OCI-LY7 (cell line): ENCODE data around the gene CERS6. TPM values are rescaled to one million over a fixed set of nuclear protein-coding genes. Genes with fewer than 3 reads are reported as not detected.

Experiments used
- BruUV-seq: library from RNA; stranded (reverse); fragments of 400-500 nt; replicated peaks from 2 replicates; lab custom pipeline; 2021; lab: Mats Ljungman, UMichigan
- CTCF ChIA-PET: fragments of 300-600 bp; sonication (Branson Sonifier 250); formaldehyde crosslinking; loops from one replicate; lab custom pipeline; 2022; ENCODE audit warnings: antibody characterized with exemption; ENCODE audit not compliant: unreplicated experiment; lab: Charles Lee
- POLR2A ChIA-PET: fragments of 300-600 bp; sonication (Branson Sonifier 250); formaldehyde crosslinking; loops from one replicate; lab custom pipeline; 2022; ENCODE audit warnings: antibody characterized with exemption; lab: Charles Lee
- DNase-seq: peaks from one replicate; pipeline ENCODE4 v3.0.0-alpha.2; 2015; ENCODE audit warnings: low spot score
- H2AFZ ChIP-seq: fragments of 200-600 bp; sonication (generic), shearing (Covaris generic); 2 replicates; pipeline ENCODE4 v1.6.1; 2014; ENCODE audit warnings: mild to moderate bottlenecking, antibody characterized with exemption, low read length, moderate library complexity
- H3K27ac ChIP-seq: fragments of 200-600 bp; sonication (generic); 2 replicates; pipeline ENCODE4 v1.5.1; 2014; ENCODE audit warnings: mixed run types, low read depth, mild to moderate bottlenecking, moderate library complexity, low read length, inconsistent platforms; ENCODE audit not compliant: poor library complexity, severe bottlenecking
- H3K36me3 ChIP-seq: fragments of 200-600 bp; sonication (generic); 2 replicates; pipeline ENCODE4 v1.6.1; 2014; ENCODE audit warnings: mild to moderate bottlenecking, antibody characterized with exemption, low read length, moderate library complexity, mixed read lengths; ENCODE audit not compliant: insufficient read depth
- H3K4me1 ChIP-seq: fragments of 200-600 bp; sonication (generic); 2 replicates; pipeline ENCODE4 v1.5.1; 2014; ENCODE audit warnings: mild to moderate bottlenecking, low read length; ENCODE audit not compliant: insufficient read depth, poor library complexity, severe bottlenecking
- H3K4me2 ChIP-seq: fragments of 200-600 bp; sonication (generic); 2 replicates; pipeline ENCODE4 v1.6.1; 2014; ENCODE audit warnings: mild to moderate bottlenecking, low read length
- H3K4me3 ChIP-seq: fragments of 200-600 bp; sonication (generic); 2 replicates; pipeline ENCODE4 v1.5.1; 2014; ENCODE audit warnings: mild to moderate bottlenecking, low read depth, low read length; ENCODE audit not compliant: poor library complexity, severe bottlenecking
- H3K79me2 ChIP-seq: fragments of 200-600 bp; sonication (generic); 2 replicates; pipeline ENCODE4 v1.6.1; 2016; ENCODE audit warnings: low read depth, mild to moderate bottlenecking, low read length, moderate library complexity, mixed read lengths; ENCODE audit not compliant: insufficient read depth
- H3K9me2 ChIP-seq: fragments of 200-600 bp; sonication (generic); 2 replicates; pipeline ENCODE4 v1.6.1; 2016; ENCODE audit warnings: mild to moderate bottlenecking, low read length, mixed read lengths; ENCODE audit not compliant: insufficient read depth
- H3K9me3 ChIP-seq: fragments of 200-600 bp; sonication (generic); 2 replicates; pipeline ENCODE4 v1.6.1; 2014; ENCODE audit warnings: mild to moderate bottlenecking, mixed run types, low read length, mixed read lengths
- H4K20me1 ChIP-seq: fragments of 200-600 bp; sonication (generic); 2 replicates; pipeline ENCODE4 v1.6.1; 2014; ENCODE audit warnings: mild to moderate bottlenecking, antibody characterized with exemption, low read length, moderate library complexity, mixed read lengths; ENCODE audit not compliant: insufficient read depth
- CTCF ChIP-seq: fragments of 200-600 bp; sonication (generic); conservative IDR thresholded peaks from 2 replicates; pipeline ENCODE4 v1.5.1; 2014; ENCODE audit warnings: mild to moderate bottlenecking, antibody characterized with exemption, low read length, moderate library complexity, mixed read lengths
- EZH2phosphoT487 ChIP-seq: fragments of 200-600 bp; sonication (generic); IDR thresholded peaks from 2 replicates; pipeline ENCODE4 v1.6.1; 2018; ENCODE audit warnings: low read depth, borderline replicate concordance, mild to moderate bottlenecking, mixed run types, antibody characterized with exemption, low read length, moderate library complexity, mixed read lengths
- intact Hi-C: fragments of 100-400 bp; cut with micrococcal nuclease; formaldehyde crosslinking; loops from one replicate; pipeline ENCODE4 v1.10.0; 2022; ENCODE audit not compliant: unreplicated experiment
- total RNA-seq, 2 experiments: library from RNA; depleted of rRNA in 1 of 2; stranded (reverse); fragments of >200 nt in 1 of 2; shearing (Covaris generic) in 1 of 2; gene quantifications; 2 replicates each; pipeline ENCODE4 v1.2.3, GENCODE V29; 2014 to 2022

Gene CERS6
- total RNA-seq, 2 experiments from 2014 or later: 0.04 TPM; not detected in 1

- Histone ChIP-seq H3K4me3 (no peak overlapping the region), H3K36me3 (no peaks in the 10 kb centered on the region), H3K27ac (no peak overlapping the region), H3K9me3 (no peaks in the 10 kb centered on the region), H4K20me1 (no peaks in the 10 kb centered on the region), H3K4me2 (no peak overlapping the region), H3K9me2 (no peaks in the 10 kb centered on the region), H3K4me1 (no peaks in the 10 kb centered on the region), H2AFZ (no peak overlapping the region), H3K79me2 (no peaks in the 10 kb centered on the region)
- POLR2A ChIA-PET: no interaction called here
- no peak for DNase-seq
- BruUV-seq: no TSS peak
- no peak for TF ChIP-seq CTCF
- TF ChIP-seq EZH2phosphoT487: no peak
- CTCF ChIA-PET: no interaction called here
- intact Hi-C loops: no loop called here
These were observed 342.2 kb downstream of the CERS6 start for GRCh38 chr2:168798076-168798887.

- TF ChIP-seq EZH2phosphoT487 (no peak), CTCF (no peak)
- no peaks in the 10 kb centered on the region for H3K79me2 ChIP-seq
These were observed 342.9 kb downstream of the CERS6 start for GRCh38 chr2:168798888-168799410.

DNA sequence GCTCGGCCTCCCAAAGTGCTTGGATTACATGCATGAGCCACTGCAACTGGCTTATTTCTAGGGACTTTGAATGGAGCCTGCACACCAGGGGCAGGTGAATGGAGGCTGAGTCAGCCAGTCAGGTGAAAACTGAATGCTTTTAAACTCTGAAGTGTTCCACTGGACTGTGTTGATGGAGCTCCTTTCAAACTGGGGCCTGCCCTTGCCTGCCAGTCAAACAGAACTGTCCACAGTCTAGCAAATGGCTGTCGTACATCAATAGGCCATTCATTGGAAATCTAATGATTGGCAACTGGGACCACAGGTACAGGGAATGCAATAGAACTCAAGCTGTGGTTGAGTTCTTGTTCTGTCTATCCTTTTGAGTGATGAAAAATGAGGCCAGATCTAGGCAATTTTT, 345.4 kb downstream of the CERS6 start:
- ChIA-PET POLR2A (interaction anchor here (0.6 to 2.0 kb wide), 3 partner anchors 9 to 353 kb away, joined by 3 to 4 read pairs (median 4); no protein-coding TSS in a partner anchor), CTCF (no interaction called here)
- DNase-seq: no peak
- no TSS peak for BruUV-seq
- Histone ChIP-seq H3K27ac (no peak overlapping the region), H3K4me3 (no peak overlapping the region), H4K20me1 (no peaks in the 10 kb centered on the region), H3K9me3 (no peaks in the 10 kb centered on the region), H3K4me2 (no peak overlapping the region), H3K79me2 (no peaks in the 10 kb centered on the region), H3K9me2 (no peaks in the 10 kb centered on the region), H3K36me3 (no peaks in the 10 kb centered on the region), H2AFZ (no peak overlapping the region), H3K4me1 (no peaks in the 10 kb centered on the region)
- intact Hi-C loops: no loop called here
- no peak for TF ChIP-seq EZH2phosphoT487
- no peak for TF ChIP-seq CTCF

More at GRCh38 chr2:168798888-168799410, 342.9 kb downstream of the CERS6 start:
- Histone ChIP-seq H3K36me3 (no peaks in the 10 kb centered on the region), H3K9me2 (no peaks in the 10 kb centered on the region), H3K9me3 (no peaks in the 10 kb centered on the region), H2AFZ (no peak overlapping the region), H3K4me1 (no peaks in the 10 kb centered on the region), H3K4me3 (no peak overlapping the region), H4K20me1 (no peaks in the 10 kb centered on the region), H3K4me2 (no peak overlapping the region), H3K27ac (no peak overlapping the region)
- no TSS peak for BruUV-seq
- DNase-seq: no peak
- CTCF ChIA-PET: no interaction called here
- POLR2A ChIA-PET: no interaction called here
- intact Hi-C loops: no loop called here
